Measurements from ENCODE around the gene ZNF787.

- TF ChIP-seq ELF4 (IDR thresholded peaks at IDR 0.05) (no peak), SUZ12 (IDR thresholded peaks at IDR 0.05) (no peak), FOXA1 (IDR thresholded peaks at IDR 0.05) (no peak), FOXK2 (IDR thresholded peaks at IDR 0.05) (no peak), ARNT (IDR thresholded peaks at IDR 0.05) (no peak), FOXM1 (IDR thresholded peaks at IDR 0.05; ENCODE audit: borderline replicate concordance) (no peak), SP1 (IDR thresholded peaks at IDR 0.05) (no peak), BHLHE40 (IDR thresholded peaks at IDR 0.05; ENCODE audit: borderline replicate concordance) (no peak), TARDBP (IDR thresholded peaks at IDR 0.05) (no peak), L3MBTL2 (conservative IDR thresholded peaks at IDR 0.05) (no peak)
Measured at GRCh38 chr19:56134654-56134921, 13.5 kb upstream of the ZNF787 start.
